IMR-90 (cell line): Measurements from ENCODE around the gene METTL24. TPM values are rescaled to one million over a fixed set of nuclear protein-coding genes. Genes with fewer than 3 reads are reported as not detected.
"Not testable (repeated sequence)": the region's sequence is repeated elsewhere in the genome, so short reads cannot be mapped to it uniquely, and the experiment has no call there.

Source experiments
- ATAC-seq: fragments of 200-7000 bp; cut with Tn5 transposase; 2 replicates; pipeline ENCODE4 v1.9.1; 2020; ENCODE audit warnings: low read depth, mild to moderate bottlenecking, moderate library complexity
- BruUV-seq: library from RNA; stranded (reverse); fragments of 400-500 nt; replicated peaks from 2 replicates; lab custom pipeline; 2021; lab: Mats Ljungman, UMichigan
- CTCF ChIA-PET: fragments of 300-600 bp; formaldehyde crosslinking; extraction: SDS; loops from one replicate; lab custom pipeline; 2021; ENCODE audit warnings: antibody characterized with exemption; lab: Yijun Ruan, JAX
- POLR2A ChIA-PET: fragments of 300-600 bp; sonication (Branson Sonifier 250); formaldehyde crosslinking; loops from one replicate; lab custom pipeline; 2022; ENCODE audit warnings: antibody characterized with exemption; ENCODE audit not compliant: unreplicated experiment; lab: Charles Lee
- DNase-seq: peaks from one replicate; pipeline ENCODE4 v3.0.0; 2013
- H2AFZ ChIP-seq: replicated peaks from 2 replicates; pipeline ENCODE3; 2013; ENCODE audit warnings: low read length, mild to moderate bottlenecking; ENCODE audit not compliant: poor library complexity
- H2AK5ac ChIP-seq: 2 replicates; pipeline ENCODE4 v1.6.1; 2013; ENCODE audit warnings: low read depth, low read length, inconsistent platforms
- H2AK9ac ChIP-seq: replicated peaks from 2 replicates; pipeline ENCODE3; 2013; ENCODE audit warnings: mild to moderate bottlenecking, low read depth, low read length, moderate library complexity; ENCODE audit not compliant: poor library complexity
- H2BK120ac ChIP-seq: 2 replicates; pipeline ENCODE4 v1.6.1; 2013; ENCODE audit warnings: low read depth, low read length, inconsistent platforms
- H2BK15ac ChIP-seq: 3 replicates; pipeline ENCODE4 v1.6.1; 2013; ENCODE audit warnings: low read depth, low read length, inconsistent platforms
- H2BK20ac ChIP-seq: 2 replicates; pipeline ENCODE4 v1.6.1; 2013; ENCODE audit warnings: low read depth, mild to moderate bottlenecking, inconsistent platforms, low read length, moderate library complexity
- H2BK5ac ChIP-seq: 2 replicates; pipeline ENCODE4 v1.6.1; 2013; ENCODE audit warnings: mild to moderate bottlenecking, low read depth, low read length, inconsistent platforms; ENCODE audit not compliant: poor library complexity, severe bottlenecking
- H3K14ac ChIP-seq: replicated peaks from 2 replicates; pipeline ENCODE4 v1.6.1; 2013; ENCODE audit warnings: low read depth, low read length, inconsistent platforms
- H3K18ac ChIP-seq: 2 replicates; pipeline ENCODE4 v1.6.1; 2013; ENCODE audit warnings: low read depth, low read length, control low read depth
- H3K23ac ChIP-seq: 2 replicates; pipeline ENCODE4 v1.6.1; 2013; ENCODE audit warnings: low read depth, low read length, inconsistent platforms
- H3K27ac ChIP-seq: 2 replicates; pipeline ENCODE4 v1.5.1; 2013; ENCODE audit warnings: mild to moderate bottlenecking, control low read depth, low read length; ENCODE audit not compliant: insufficient read depth
- H3K27me3 ChIP-seq: 2 replicates; pipeline ENCODE4 v1.6.1; 2013; ENCODE audit warnings: low read length; ENCODE audit not compliant: control insufficient read depth, insufficient read depth
- H3K36me3 ChIP-seq: 2 replicates; pipeline ENCODE4 v1.6.1; 2013; ENCODE audit warnings: low read length, mixed read lengths; ENCODE audit not compliant: control insufficient read depth, insufficient read depth
- H3K4ac ChIP-seq: 2 replicates; pipeline ENCODE4 v1.6.1; 2013; ENCODE audit warnings: low read depth, low read length, inconsistent platforms
- H3K4me1 ChIP-seq: 2 replicates; pipeline ENCODE4 v1.6.1; 2013; ENCODE audit warnings: low read length, mixed read lengths; ENCODE audit not compliant: control insufficient read depth, insufficient read depth
- H3K4me2 ChIP-seq: 2 replicates; pipeline ENCODE4 v1.6.1; 2013; ENCODE audit warnings: low read depth, mild to moderate bottlenecking, control low read depth, low read length, moderate library complexity
- H3K4me3 ChIP-seq: 2 replicates; pipeline ENCODE4 v1.5.1; 2013; ENCODE audit warnings: low read depth, mild to moderate bottlenecking, control low read depth, low read length, moderate library complexity; ENCODE audit not compliant: insufficient read depth
- H3K56ac ChIP-seq: 2 replicates; pipeline ENCODE4 v1.6.1; 2013; ENCODE audit warnings: low read length, inconsistent platforms; ENCODE audit not compliant: insufficient read depth; ENCODE audit errors: extremely low read depth
- H3K79me1 ChIP-seq, 2 experiments: 2 replicates each; pipeline ENCODE4 v1.6.1; 2013; ENCODE audit warnings: low read length in 2 of 2, inconsistent platforms in 1 of 2, low read depth in 1 of 2
- H3K9ac ChIP-seq: 2 replicates; pipeline ENCODE4 v1.6.1; 2013; ENCODE audit warnings: low read depth, low read length, control low read depth
- H3K9me1 ChIP-seq: 2 replicates; pipeline ENCODE4 v1.6.1; 2013; ENCODE audit warnings: low read length, inconsistent platforms; ENCODE audit not compliant: insufficient read depth
- H3K9me3 ChIP-seq: 2 replicates; pipeline ENCODE4 v1.6.1; 2013; ENCODE audit warnings: low read length; ENCODE audit not compliant: control insufficient read depth, insufficient read depth
- H4K20me1 ChIP-seq: 2 replicates; pipeline ENCODE4 v1.6.1; 2013; ENCODE audit warnings: low read length, inconsistent platforms; ENCODE audit not compliant: insufficient read depth
- H4K5ac ChIP-seq: 2 replicates; pipeline ENCODE4 v1.6.1; 2013; ENCODE audit warnings: mild to moderate bottlenecking, low read depth, low read length, control low read depth
- H4K8ac ChIP-seq, 2 experiments: 2 replicates each; pipeline ENCODE4 v1.6.1; 2013; ENCODE audit warnings: low read depth in 2 of 2, low read length in 2 of 2, control low read depth in 1 of 2, inconsistent platforms in 1 of 2
- H4K91ac ChIP-seq: 2 replicates; pipeline ENCODE4 v1.6.1; 2013; ENCODE audit warnings: low read depth, low read length, inconsistent platforms; ENCODE audit not compliant: insufficient read depth
- WGBS, 2 experiments: methylation state at CpG; one replicate each; pipeline versions ENCODE4 v1.1.5 to v1.1.7; 2013; ENCODE audit warnings: missing lambda C conversion rate in 2 of 2; ENCODE audit not compliant: insufficient read length in 1 of 2; ENCODE audit errors: extremely low coverage in 2 of 2; 5-methylcytosine and 5-hydroxymethylcytosine counted together
- dilution Hi-C: fragments of 300-500 bp; cut with HindIII; formaldehyde crosslinking; loops from one replicate; pipeline ENCODE4 v1.14.3; 2018; ENCODE audit warnings: low sequenced_read_pairs; ENCODE audit not compliant: unreplicated experiment
- in situ Hi-C: fragments of 300-500 bp; cut with MboI; formaldehyde crosslinking; loops from 3 replicates; pipeline ENCODE4 v1.14.3; 2019; ENCODE audit warnings: low sequenced_read_pairs, inconsistent platforms, mixed read lengths
- intact Hi-C: fragments of 100-400 bp; cut with micrococcal nuclease; formaldehyde crosslinking; loops from 2 replicates; pipeline ENCODE4 v1.10.0; 2022
- polyA plus RNA-seq, 3 experiments: library from polyadenylated mRNA; depleted of rRNA; stranded (reverse); fragments of >200 nt; gene quantifications; 2 replicates each; pipeline ENCODE4 v1.2.3, GENCODE V29; 2012; ENCODE audit warnings: low replicate concordance in 1 of 3
- total RNA-seq: library from RNA; depleted of rRNA; stranded (reverse); fragments of >200 nt; gene quantifications from 2 replicates; pipeline ENCODE4 v1.2.3, GENCODE V29; 2012

The METTL24 gene
- total and polyA plus RNA-seq, 2 of the 4 experiments (the other 2 are of a cell fraction): not detected

DNA sequence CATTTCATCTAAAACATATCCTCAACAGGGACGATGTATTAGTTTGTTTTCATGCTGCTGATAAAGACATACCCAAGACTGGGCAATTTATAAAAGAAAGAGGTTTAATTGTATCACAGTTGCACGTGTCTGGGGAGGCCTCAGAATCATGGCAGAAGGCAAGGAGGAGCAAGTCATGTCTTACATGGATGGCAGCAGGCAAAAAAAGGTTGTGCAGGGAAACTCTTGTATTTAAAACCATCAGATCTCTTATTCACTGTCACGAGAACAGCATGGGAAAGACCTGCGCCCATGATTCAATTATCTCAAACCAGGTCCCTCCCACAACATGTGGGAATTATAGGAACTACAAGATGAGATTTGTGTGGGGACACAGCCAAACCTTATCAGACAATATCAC, 48.7 kb downstream of the METTL24 start:
- no CpG with 5 or more reads among the region's 4 CpGs for WGBS, 2 experiments
- not testable (repeated sequence) for H3K9me3 ChIP-seq

More for the DNA sequence above, 48.7 kb downstream of the METTL24 start:
- POLR2A ChIA-PET, H3K9ac ChIP-seq, H3K4me1 ChIP-seq, H3K27me3 ChIP-seq, H4K91ac ChIP-seq, BruUV-seq, dilution Hi-C loops, intact Hi-C loops, H2AK9ac ChIP-seq, H4K8ac ChIP-seq, H2BK20ac ChIP-seq, H3K14ac ChIP-seq, H3K27ac ChIP-seq, H2BK120ac ChIP-seq, H3K36me3 ChIP-seq, H3K79me1 ChIP-seq, CTCF ChIA-PET, ATAC-seq, H4K20me1 ChIP-seq, H3K56ac ChIP-seq, H2BK5ac ChIP-seq, H3K4me2 ChIP-seq, H2BK15ac ChIP-seq, H3K4me3 ChIP-seq, H2AK5ac ChIP-seq, H2AFZ ChIP-seq, DNase-seq, H3K18ac ChIP-seq, H4K5ac ChIP-seq, H3K9me1 ChIP-seq, H3K23ac ChIP-seq, H3K4ac ChIP-seq, in situ Hi-C loops: not testable (repeated sequence)
